Suppressor macrophage treated with lipopolysaccharide for 4 hours (primary cell): ENCODE measurements around the gene GRIN1.

ENCODE experiments used
- DNase-seq: peaks from one replicate; pipeline ENCODE4 v3.0.0-alpha.2; 2020

Gene GRIN1

GRCh38 chr9:137148661-137149060 lies 9.7 kb downstream of the GRIN1 start:
- DNase-seq, result no peak

DNA sequence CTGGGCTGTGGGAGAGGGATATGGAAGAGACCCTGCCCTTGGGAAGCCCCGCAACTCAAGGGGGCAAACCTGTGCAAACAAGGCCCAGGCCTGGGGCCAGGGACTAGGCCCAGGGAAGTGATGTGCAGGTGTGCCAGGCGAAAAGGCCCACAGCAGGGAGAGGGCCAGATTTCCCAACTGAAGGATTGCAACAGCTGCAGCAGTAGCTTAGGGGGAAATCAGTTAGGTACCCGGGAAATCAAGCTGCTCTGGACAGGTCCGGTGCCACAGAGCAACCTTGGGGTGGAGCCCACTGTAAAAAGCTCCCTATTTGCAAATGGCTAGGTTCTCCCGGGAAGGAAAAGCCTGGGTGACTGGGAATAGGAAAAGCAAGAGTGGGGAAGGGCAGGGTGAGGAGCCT lies 10.4 kb downstream of the GRIN1 start:
- DNase-seq, result no peak

- DNase-seq, result no peak
These were observed 11.1 kb downstream of the GRIN1 start for GRCh38 chr9:137149942-137150616.

DNA sequence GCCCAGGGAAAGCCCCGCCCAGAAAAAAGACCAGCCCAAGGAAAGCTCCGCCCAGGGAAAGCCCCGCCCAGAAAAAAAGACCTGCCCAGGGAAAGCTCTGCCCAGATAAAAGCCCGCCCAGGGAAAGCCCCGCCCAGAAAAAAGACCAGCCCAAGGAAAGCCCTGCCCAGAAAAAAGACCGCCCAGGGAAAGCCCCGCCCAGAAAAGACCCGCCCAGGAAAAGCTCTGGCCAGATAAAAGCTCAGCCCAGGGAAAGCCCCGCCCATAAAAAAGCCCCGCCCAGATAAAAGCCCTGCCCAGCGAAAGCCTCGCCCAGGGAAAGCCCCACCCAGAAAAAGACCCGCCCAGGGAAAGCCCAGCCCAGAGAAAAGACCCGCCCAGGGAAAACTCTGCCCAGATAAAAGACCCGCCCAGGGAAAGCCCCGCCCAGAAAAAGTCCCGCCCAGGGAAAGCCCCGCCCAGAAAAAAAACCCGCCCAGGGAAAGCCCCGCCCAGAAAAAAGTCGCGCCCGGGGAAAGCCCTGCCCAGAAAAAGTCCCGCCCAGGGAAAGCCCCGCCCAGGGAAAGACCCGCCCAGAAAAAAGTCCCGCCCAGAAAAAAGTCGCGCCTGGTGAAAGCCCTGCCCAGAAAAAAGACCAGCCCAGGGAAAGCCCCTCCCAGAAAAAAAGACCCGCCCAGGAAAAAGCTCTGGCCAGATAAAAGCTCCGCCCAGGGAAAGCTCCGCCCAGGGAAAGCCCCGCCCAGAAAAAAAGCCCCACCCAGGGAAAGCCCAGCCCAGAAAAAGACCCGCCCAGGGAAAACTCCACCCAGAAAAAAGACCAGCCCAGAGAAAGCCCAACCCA lies 11.9 kb downstream of the GRIN1 start:
- peak; percentile 90 for DNase-seq

DNA sequence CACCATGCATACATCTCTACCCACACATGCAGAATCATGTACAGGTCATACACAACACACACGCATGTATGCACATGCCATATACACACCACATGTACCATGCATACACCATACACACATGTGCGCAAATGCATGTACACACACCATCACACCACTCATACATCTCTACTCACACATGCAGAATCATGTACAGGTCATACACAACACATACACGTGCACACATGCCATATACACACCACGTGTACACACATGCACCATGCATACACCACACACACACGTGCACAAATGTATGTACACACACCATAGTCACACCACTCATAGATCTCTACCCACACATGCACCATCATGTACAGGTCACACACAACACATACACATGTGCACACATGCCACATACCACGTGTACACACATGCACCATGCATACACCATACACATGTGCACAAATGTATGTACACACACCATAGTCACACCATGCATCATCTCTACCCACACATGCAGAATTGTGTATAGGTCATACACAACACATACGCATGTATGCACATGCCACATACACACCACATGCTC lies 14.0 kb downstream of the GRIN1 start:
- no peak for DNase-seq

GRCh38 chr9:137156567-137157375 lies 17.8 kb downstream of the GRIN1 start:
- DNase-seq, result peak; percentile 71

DNA sequence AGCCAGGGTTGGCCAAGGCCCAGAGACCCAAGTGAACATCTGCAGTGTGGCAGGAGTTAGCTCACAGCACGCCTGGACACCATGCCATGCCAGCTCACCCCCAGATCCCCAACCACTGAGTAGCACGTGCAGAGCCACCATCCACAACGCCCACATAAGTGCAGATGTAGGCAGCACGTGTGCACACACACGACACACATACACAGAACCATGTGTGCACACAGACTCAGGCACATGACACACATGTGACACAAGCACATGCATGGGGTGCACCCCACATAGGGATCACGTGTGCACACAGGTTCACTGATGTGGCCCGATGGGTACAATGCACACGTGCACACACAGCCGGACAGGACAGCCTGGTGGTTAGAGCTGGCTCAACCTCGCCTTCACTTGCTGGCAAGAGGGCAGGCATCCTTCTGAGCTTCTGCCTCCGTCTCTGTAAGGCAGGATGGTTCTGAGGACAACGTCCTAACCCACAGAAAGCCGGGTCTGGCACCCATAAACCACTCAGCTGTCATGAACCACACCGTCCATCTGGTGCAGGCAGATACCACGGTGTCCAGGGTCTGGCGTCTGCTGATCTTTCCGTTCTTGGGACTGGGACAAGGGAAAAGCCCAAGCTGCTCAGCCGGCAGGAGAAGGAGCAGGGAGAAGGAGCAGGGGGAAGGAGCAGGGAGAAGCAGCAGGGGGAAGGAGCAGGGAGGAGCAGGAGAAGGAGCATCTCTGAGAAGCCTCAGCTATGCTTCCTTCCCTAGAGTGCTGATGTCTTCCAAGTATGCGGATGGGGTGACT lies 18.9 kb downstream of the GRIN1 start:
- DNase-seq, result no peak

- DNase-seq, result no peak
These were observed 19.7 kb downstream of the GRIN1 start for GRCh38 chr9:137158625-137159024.

DNA sequence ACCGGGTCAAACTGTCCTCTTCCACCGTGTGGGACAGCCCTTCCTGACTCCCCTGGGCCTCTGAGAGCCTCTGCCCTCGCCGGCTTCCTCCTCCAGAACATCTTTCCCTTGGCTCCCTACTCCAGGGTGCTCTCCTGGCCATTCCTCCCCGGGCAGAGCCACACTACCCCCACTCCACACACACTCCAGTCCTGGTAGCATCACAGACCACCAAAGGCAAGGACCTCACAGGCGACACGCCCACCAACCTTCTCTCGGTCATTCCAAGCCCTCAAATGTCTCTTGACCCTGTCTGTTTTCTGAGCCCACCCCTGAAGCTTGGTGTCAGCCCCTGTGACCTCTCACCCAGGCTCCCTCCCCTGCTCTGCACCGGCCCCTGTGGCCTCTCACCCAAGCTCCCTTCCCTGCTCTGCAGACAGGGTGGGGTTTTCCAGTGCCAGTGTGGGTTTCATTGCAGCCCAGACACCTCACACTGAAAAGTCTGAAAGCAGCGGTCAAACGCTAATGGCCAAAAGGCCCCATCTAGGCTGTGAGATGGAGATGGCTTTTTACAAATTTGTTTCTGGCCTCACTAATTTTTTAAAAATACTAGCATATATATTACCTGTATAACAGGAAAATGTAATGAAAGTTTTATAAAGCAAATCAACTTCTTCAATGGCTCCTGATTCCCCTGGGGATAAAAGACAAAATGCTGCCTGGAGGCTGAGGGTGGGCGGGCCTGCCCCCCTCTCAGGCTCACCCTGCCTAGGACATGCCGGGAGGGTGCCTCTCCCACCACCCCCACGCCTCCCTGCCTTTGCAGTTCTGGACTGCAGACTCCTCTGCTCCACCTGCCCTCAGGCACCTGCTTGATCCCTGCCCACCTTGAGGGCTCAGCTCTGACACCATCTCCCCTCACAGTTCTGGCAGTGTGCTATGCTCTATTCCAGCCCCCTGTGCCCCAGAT lies 20.4 kb downstream of the GRIN1 start:
- DNase-seq, result no peak

- DNase-seq, result no peak
These were observed 21.1 kb downstream of the GRIN1 start for GRCh38 chr9:137160054-137160425.

GRCh38 chr9:137160716-137161557 lies 22.0 kb downstream of the GRIN1 start:
- DNase-seq, result no peak

GRCh38 chr9:137161558-137162486 lies 22.9 kb downstream of the GRIN1 start:
- no peak for DNase-seq

DNA sequence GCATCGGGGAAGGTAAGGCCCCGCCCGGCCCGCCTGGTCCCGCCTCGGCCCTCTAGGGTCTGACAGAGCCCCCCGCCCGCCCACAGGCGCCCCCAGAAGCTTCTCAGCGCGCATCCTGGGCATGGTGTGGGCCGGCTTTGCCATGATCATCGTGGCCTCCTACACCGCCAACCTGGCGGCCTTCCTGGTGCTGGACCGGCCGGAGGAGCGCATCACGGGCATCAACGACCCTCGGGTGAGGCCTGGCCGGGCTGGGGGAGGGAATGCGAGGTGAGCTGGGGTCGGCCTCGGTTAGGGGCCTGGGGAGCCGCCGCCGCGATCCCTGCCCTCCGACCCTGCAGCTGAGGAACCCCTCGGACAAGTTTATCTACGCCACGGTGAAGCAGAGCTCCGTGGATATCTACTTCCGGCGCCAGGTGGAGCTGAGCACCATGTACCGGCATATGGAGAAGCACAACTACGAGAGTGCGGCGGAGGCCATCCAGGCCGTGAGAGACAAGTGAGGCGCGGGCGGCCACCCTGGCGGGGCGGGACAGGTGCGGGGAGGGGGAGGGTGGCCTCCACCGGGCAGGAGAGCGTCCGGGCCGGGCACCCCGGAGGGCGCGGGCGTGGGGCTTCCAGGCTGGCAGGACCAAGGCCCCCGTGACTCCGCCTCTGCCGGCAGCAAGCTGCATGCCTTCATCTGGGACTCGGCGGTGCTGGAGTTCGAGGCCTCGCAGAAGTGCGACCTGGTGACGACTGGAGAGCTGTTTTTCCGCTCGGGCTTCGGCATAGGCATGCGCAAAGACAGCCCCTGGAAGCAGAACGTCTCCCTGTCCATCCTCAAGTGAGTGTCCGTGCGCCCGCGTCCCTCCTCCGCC lies 23.8 kb downstream of the GRIN1 start:
- DNase-seq, result no peak

DNA sequence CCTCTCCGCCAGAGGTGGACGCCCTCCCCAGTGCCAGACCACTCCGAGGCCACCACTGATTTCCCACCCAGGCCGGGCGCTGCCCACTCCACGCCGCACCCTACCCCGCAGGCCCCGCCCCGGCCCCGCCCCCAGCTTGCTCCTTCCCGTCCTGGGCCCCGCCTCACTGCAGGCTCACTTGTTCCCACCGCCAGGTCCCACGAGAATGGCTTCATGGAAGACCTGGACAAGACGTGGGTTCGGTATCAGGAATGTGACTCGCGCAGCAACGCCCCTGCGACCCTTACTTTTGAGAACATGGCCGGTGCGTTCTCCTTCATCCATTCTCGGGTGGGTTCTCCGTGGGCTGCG lies 24.4 kb downstream of the GRIN1 start:
- DNase-seq, result no peak

DNA sequence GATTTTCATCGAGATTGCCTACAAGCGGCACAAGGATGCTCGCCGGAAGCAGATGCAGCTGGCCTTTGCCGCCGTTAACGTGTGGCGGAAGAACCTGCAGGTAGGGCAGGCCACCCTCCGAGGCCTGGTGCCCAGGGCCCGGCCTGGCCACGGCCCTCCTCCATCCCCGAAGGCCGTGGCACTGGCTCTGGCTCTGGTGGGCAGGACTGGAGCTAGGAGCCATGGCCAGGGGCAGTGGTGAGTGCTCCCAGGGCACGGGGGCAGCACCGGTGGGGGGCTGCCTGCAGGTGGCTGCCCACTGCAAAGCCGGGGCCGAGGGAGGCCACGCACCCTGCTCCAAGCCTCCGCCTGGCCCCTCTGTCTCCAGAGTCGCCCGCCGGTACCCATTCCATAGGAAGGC lies 24.9 kb downstream of the GRIN1 start:
- no peak for DNase-seq

GRCh38 chr9:137164370-137165249 lies 25.7 kb downstream of the GRIN1 start:
- DNase-seq, result no peak

DNA sequence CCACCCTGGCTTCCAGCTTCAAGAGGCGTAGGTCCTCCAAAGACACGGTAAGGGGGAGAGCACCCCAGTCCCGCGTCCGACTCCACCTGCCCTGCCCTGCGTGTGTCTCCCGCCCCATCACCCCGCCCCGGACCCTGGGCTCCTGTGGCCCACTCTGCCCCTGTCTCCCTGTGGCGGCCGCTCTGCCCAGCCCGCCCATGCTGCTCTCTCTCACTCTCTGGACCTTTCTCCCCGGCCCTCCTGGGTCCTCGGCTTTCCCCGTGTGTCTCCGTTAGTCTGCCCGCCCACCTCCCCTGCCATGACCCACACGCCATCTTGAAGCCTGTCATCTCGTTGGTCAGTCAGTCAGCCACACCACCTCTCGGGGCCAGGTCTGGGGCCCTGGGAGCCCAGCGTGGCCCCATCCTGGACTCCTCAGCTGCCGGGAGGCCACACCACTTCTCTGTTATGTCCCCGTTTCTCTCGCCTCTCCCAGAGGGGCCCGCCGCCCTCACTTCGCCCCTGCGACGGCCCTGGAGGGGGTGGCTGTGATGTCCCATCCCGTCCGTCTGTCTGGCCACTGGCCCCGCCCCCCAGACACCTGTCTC lies 26.4 kb downstream of the GRIN1 start:
- DNase-seq, result no peak
